Activated T-helper 9 cell treated with anti-CD3 and anti-CD28 coated beads, Interleukin-2, amount 50 U/mL, for 16 hours (primary cell): ENCODE results near the gene GEN1.

Experiments
- DNase-seq: peaks from one replicate; pipeline ENCODE4 v3.0.0-alpha.2; 2020; ENCODE audit warnings: low read depth

The GEN1 gene, protein sequence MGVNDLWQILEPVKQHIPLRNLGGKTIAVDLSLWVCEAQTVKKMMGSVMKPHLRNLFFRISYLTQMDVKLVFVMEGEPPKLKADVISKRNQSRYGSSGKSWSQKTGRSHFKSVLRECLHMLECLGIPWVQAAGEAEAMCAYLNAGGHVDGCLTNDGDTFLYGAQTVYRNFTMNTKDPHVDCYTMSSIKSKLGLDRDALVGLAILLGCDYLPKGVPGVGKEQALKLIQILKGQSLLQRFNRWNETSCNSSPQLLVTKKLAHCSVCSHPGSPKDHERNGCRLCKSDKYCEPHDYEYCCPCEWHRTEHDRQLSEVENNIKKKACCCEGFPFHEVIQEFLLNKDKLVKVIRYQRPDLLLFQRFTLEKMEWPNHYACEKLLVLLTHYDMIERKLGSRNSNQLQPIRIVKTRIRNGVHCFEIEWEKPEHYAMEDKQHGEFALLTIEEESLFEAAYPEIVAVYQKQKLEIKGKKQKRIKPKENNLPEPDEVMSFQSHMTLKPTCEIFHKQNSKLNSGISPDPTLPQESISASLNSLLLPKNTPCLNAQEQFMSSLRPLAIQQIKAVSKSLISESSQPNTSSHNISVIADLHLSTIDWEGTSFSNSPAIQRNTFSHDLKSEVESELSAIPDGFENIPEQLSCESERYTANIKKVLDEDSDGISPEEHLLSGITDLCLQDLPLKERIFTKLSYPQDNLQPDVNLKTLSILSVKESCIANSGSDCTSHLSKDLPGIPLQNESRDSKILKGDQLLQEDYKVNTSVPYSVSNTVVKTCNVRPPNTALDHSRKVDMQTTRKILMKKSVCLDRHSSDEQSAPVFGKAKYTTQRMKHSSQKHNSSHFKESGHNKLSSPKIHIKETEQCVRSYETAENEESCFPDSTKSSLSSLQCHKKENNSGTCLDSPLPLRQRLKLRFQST

DNA sequence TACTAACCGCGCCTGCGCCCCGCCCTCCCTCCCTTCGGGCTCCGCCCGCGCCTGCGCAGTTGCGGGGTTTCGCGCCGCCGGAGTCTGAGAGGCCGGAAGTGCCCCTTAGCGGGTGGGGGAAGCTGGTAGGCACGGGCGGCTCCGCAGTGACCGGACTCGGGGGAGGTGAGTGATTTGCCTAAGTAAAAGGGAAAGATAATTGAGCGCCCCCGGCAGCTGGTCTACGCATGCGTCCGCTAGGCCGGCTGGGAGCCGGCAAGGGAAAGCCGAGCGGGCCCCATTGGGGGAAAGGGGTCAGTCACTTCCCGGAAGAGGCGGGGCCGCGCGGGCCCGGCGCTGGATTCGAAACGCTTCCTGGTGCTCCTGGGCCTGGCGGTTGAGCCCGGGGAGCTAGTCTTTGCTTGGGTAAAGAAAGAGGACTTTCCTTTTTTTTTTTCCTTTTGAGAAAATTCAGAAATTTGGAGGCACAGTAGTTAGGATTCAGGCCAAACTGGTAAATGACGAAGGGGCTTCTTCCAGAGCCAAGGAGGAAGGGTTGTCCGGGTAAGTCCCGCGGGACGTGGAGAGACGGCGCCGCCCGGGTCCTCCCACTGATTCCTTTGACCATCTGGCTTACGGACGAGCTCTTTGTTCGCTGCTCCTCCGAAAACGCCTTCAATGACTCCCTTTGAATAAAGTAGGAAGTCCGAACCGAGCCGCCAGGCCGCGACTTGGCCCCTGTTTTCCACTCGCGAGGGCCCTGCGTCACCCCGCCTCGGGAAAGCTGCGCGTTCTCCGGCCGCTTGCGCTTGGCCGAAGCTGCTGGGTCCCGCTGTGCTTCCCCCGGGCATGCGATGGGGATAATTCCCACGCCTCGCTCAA lies at the start of gene GEN1, which contains the start of gene SMC6:
Gene GEN1, plus strand, starts transcription at position 336 of the 861 bp plus-strand sequence. CDS start 5,806 bp downstream, outside the sequence.
Gene SMC6, minus strand, starts transcription at position 8 of the 861 bp plus-strand sequence. CDS start 7,864 bp downstream, outside the sequence.
- peak; percentile 86 for DNase-seq

DNA sequence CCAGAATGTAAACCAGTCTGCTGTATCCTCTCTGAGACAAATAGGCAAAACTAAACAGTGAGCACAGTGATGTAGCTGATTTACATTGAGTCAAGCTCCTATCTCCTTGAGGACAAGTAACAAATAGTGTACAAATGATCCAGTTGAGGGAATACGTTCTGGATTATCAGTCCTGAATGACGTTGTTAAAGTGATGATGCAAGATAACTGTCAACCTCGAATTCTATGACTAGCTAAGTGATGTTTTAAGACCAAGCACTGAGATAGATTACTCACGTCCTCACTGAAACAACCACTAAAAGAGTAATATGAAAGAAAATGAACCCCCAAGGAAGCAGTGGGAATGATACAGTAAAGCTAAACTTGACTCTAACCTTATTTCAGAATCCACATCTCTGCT lies 47.1 kb upstream of the GEN1 start:
- no peak for DNase-seq

DNA sequence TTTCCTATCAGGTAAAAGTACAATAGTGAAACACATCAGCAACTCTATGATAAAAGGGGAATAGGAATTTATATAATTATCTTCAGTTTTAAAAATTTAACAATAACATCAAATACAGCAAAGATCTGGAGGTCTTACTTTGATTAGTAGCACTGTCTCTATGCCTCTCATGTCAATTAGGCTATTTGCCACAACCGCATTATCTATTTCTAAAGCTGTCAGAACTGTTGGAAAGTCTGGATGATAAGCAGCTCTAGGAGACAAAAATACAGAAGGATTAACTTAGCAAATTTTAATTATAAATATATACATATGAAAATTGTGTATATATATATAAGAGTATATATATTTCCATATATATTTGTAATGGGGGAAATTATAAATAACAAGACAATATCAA lies 45.4 kb upstream of the GEN1 start:
- DNase-seq, result no peak

DNA sequence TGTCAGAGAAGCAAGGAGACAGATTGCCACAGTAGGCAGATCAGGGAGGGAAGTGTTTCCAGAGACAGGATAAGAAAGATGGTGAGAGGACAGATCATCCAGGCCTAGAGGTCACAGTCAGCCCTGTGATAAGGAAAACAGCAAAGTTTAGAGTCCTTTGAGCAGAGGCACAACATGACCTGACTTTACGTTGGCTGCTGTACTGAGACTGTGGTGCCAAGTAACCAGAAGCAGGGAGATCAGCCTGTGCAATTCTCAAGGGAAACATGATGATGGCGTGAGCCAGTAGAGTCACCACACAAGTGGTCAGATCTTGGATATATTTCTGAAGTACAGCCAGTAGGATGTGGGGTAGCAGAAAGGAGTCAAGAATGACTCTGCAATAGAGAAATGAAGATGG lies 44.0 kb upstream of the GEN1 start:
- DNase-seq, result no peak

DNA sequence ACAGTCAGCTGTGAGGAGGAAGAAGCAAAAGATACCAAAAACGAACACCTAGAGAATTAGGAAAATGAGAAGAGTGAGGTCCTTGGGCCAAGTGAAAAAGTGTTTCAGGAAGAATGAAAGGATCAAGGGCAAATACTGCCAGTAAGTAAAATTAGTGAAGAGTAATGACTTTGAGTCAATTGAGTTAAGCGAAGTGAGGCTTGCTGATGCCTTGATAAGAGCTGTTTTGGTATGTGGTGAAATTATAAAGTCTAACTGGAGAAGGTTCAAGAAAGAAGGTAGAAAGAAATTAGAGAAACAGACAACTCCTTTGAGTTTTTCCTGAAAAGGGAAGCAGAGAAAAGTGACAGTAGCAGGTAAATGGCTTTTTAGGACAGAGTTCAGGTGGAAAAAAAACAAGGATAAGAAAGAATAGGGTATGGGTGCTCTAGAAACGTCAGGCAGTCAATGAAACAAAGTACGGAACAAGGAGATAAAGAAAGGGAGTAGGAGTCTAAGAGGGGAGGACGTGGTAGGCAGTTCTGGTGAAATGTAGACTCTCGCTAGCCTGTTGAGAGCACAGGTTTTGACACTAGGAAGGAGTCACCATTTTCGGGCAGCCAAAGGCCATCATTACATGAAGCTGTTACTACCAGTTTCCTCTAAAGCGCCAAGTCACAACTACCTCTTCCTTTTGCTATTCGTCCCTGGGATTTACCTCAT lies 43.2 kb upstream of the GEN1 start:
- DNase-seq, result no peak

DNA sequence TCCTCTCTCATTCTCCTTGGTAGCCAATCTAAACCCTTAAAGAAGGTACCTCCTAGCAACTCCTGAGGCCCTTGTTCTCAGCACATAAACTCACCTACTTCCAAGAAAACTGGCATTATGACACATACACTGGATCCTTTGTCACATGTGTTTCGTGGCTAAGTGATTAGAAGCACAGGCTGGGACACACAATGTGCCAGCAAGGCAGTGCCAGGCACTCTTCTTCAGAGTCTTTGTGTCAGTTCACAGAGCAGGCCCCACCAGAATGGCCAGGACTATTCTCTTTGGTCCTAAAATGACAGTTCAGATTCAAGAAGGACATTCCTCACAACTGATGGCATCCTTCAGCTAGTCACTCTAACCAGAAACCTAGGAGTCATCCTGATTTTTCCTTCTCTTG lies 40.6 kb upstream of the GEN1 start:
- no peak for DNase-seq

DNA sequence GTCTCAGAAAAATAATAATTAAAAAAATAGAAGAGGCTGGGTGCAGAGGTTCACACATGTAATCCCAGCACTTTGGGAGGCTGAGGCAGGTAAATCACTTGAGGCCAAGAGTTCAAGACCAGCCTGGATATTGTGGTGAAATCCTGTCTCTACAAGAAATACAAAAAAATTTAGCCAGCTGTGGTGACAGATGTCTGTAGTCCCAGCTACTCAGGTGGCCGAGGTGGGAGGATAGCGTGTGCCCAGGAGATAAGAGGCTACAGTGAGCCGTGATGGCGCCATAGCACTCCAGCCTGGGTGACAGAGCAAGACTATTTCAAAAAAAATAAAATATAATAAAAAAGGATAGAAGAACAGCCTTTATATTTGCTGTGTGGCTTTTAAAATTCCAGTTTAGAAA lies 36.3 kb upstream of the GEN1 start:
- DNase-seq, result no peak

DNA sequence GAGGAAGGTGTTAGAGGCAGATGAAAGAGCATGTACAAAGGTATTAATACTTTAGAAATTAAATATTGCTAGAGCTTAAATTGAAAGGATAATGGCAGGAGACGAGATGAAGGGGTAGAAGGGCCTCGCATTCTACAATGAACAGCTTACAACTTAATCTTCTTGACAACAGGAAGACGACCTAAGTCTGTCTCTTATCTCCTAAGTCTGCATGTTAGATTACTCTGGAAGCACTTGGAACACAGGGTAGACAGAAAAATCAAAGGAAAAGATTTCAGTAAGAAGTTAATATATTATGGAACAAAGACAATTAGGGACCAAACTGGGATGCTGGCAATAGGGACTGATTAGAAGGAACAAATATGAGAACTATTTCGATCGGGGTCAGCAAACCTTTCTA lies 35.2 kb upstream of the GEN1 start:
- no peak for DNase-seq

DNA sequence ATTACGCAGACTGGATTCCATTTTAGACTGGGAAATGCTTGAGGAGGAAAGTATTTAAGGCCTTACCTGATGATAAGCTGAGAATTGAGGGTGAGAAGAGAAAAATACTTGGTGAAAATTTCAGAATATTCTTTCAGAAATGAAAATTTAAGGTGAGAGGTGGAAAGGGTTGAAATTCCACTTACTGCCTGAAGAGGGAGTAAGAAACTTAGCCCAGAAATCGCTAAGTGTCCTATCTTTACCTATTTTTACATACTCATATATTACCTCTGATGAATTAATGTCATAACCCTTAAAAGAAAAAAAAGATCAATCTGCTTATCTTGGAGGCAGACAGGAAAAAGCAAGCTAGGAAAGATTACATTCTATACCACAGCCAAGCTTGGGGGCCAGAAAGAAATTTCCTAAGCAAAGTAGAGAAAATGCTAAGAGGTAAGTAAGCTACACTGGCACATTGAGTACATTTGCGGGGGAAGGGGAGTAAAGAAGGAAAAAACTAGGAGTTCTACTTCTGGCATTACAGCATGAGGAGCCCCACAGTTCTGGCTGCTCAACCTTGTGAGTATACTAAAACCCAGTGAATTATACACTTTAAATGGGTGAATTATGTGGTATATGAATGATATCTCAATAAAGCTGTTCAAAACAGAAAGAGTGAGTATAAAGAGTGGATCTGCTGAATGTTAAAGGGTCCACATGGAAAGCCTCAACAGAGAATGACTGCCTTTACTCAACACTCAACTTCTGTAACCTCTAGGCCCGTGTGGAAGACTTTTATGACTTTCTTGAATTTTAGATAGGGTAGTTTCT lies 34.2 kb upstream of the GEN1 start:
- no peak for DNase-seq

DNA sequence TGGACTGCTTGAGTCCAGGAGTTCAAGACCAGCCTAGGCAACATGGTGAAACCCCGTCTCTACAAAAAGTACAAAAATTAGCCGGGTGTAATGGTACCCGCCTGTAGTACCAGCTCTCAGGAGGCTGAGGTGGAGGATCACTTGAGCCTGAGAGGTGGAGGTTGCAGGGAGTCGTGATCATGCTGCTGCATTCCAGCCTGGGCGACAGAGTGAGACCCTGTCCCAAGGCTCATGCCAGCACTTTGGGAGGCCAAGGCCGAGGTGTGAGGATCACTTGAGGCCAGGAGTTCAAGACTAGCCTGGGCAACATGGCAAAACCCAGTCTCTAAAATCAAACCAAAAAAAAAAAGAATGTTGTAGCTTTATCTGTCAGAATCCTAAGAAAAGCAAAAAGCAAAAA lies 25.7 kb upstream of the GEN1 start:
- DNase-seq, result no peak

DNA sequence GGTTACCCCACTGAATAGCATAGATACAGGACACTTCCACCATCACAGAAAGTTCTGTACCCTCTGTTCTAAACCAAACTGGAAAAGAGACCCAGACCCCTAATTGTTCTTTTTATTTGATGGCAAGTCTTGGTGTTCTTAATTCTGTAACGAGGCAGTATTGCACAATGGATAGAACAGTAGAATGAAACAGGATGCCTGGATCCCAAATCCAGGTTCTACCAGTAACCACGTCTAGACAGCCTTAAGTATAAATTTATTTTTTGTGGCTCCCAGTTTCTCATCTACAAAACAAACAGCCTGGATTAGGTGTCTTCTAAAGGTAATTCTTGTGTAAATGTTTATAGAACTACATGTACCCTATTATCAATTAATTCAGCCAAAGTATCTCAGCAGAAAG lies 24.1 kb upstream of the GEN1 start:
- DNase-seq, result no peak

DNA sequence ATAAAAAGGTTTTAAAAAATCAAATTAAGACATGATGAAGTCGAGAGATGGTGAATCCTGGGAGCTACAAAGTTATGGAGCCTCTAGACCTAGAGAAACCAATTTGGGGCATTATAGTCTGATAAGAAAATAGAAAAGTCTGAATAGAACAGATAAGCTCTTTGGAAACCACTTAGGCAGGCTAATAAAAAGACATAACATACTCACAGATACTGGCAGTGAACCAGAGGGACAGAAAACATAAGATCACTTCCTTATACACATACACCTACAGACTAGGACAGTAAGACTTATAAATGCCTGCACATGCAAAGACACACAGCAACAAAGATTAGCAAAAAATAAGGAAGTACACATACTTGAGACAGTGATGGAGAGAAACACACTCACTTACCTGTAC lies 20.3 kb upstream of the GEN1 start:
- DNase-seq, result no peak

DNA sequence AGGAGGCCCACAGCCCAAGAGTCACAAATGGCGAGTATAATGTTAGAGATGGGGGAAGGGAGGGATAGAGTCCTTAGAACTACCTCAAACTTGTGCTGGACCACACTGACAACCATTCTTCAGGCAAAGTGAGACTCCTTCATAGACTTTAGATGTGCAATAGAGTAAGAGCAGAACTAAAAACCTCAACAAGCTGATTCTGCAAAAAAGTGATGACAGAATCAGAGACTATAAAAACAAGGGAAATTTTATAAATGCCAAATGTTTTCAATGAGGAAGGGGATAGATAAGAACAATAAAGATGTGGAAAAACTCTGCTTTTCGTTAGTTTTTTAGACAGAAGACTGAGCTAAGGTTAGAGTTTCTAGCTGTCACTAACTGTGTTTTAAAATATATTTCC lies 18.1 kb upstream of the GEN1 start:
- DNase-seq, result no peak

DNA sequence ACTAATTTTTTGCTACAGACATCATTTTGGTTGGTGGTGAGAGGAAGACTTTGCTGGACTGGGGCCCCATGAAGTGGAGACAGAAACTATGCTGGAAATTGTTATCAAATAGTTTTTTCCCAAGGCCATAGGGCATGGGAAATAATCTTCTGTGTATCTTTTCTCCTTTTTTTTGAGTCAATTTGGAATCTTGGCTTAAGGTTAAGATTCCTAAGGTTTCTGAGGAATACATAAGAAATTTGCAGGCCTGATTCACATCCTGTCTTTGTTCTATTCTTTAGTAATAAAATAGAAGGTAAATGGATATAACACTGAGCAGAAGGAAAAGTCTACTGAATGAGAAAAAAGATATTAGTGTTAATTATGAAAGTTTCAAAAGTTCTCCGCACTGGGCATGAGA lies 16.9 kb upstream of the GEN1 start:
- DNase-seq, result no peak

DNA sequence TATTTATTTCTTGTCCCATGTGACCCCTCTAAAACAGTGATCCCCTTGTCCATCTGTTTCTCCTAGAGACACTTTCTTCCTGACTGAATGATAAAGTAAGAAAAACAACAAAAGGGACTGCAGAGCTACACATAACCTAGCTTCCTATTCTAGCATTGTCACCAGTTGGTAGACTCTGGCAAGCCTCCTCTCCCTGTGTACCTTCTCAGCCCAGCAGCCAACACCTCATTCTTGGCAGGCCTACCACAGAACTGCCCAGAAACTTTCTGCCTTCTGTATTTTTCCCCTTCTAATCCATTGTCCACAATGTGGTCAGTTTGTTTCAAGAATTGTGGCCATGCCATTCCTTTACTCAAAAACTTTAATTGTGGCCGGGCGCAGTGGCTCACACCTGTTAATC lies 13.7 kb upstream of the GEN1 start:
- no peak for DNase-seq

DNA sequence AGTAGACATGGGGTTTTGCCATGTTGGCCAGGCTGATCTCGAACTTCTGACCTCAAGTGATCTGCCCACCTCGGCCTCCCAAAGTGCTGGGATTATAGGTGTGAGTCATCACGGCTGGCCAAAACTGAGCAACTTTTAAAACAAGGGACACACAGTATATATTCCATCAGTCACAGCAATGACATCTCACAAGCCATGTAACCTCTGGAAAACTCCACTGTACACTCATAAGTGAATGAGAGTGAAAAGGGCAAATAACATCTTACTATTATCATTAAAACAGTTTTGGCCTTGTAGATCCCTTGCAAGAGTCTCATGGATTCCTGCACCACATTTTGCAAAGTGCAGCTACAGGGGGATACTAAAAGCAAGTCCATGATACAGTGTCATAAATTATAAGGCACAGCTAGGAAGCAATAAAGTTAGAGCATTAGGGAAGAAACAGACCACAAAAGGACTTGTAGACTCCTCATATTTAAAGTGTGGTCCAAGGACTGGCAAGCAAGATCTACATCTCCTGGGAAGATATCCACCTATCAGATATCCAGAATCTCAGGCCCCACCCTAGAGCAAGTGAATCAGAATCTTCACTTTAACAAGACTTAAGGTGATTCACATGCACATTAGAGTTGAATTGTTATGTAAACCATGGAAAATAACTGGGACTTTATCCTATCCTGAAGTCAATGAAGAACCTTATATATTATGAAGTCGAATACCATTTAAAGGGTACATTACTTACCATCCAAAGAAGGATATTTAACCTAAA lies 6.1 kb upstream of the GEN1 start:
- no peak for DNase-seq

DNA sequence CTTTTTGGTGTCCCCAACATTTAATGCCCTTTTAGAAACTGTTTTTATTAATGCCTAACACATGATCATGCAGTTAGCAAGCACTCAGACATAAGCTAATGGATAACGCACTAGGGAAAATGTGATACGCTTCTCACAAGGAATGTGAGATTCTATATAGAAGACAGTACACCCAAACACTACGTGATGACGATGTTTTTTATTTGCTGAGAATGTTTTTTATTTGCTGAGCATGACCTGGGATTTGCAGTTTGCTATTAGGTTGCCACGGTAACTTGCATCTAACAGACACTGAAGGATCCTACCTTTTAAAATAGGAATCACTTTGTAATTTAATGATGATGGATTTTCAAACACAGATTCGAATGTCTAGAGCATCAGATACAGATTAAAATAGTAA lies 5.2 kb upstream of the GEN1 start:
- no peak for DNase-seq

DNA sequence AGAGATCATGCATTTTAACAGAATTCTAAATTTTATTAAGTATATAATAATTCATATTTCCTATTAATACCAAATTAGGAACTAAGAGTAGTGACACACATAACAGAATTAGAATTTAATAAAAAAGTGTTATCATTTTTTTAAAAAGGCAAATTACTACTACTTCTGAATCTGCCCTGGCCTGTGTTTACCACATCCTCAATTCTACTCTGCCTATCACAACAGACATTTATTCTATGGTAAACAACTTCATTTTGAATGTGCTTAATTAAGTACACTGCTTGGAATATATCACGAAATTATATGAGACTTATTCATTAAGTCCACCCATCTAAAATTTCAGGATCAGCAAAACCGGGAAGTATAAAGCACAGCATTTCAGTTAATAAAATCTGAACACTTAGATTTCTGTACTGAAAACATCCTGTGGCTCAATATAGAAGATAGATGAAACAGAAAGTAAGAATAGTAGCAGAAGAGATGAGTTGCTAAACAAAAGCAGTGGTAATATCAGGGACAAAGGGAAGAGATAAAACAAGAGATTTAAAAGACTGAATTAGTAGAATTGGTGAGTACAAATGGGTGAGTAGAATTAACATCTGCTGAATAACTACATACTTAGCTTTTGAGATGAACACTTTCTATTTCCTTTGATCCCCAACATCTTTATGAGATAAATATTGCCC lies 4.0 kb upstream of the GEN1 start:
- no peak for DNase-seq

DNA sequence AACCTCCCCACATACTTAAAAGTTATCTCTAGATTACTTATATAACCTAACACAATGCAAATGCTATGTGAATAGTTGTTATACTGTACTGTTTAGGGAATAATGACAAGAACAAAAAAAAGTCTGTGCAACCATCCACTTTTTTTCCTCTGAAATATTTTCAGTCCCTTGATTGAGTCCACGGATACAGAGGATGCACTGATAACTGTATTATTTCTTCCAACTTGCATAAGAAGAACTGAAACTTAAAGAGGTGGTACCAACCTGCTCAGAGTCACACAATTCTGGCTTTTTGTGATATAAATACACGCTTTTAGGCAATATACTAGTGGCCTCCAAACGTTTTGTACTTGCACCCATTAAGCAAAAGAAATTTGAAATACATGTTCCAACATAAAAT lies 1.7 kb upstream of the GEN1 start:
- DNase-seq, result no peak
